GM20000 (cell line): ENCODE data around the gene KLHL30.
"Not testable (repeated sequence)": the region's sequence is repeated elsewhere in the genome, so short reads cannot be mapped to it uniquely, and the experiment has no call there.

Source experiments
- DNase-seq: peaks from one replicate; pipeline ENCODE4 v3.0.0; 2012; ENCODE audit warnings: low spot score
- CTCF ChIP-seq: IDR thresholded peaks from 2 replicates; pipeline ENCODE4 v1.5.1; 2012; ENCODE audit warnings: mild to moderate bottlenecking, control low read depth; ENCODE audit errors: extremely low read depth, missing control alignments

Gene KLHL30

GRCh38 chr2:238113611-238114010 is 24.9 kb upstream of the KLHL30 start:
- DNase-seq, result no peak
- no peak for TF ChIP-seq CTCF

- TF ChIP-seq CTCF, result no peak
- no peak for DNase-seq
These were observed 24.1 kb upstream of the KLHL30 start for GRCh38 chr2:238114331-238114841.

- no peak for TF ChIP-seq CTCF
- no peak for DNase-seq
These were observed 23.4 kb upstream of the KLHL30 start for GRCh38 chr2:238114851-238115660.

- DNase-seq, result not testable (repeated sequence)
These were observed 22.8 kb upstream of the KLHL30 start for GRCh38 chr2:238115709-238116108.

- no peak for TF ChIP-seq CTCF
- DNase-seq, result no peak
These were observed 21.9 kb upstream of the KLHL30 start for GRCh38 chr2:238116298-238117198.

- no peak for DNase-seq
- TF ChIP-seq CTCF, result no peak
These were observed 21.0 kb upstream of the KLHL30 start for GRCh38 chr2:238117199-238118154.

GRCh38 chr2:238119756-238120462 is 18.6 kb upstream of the KLHL30 start:
- TF ChIP-seq CTCF, result no peak
- no peak for DNase-seq
